GM04503 (cell line): ENCODE results near the gene STK25.
"Not testable (repeated sequence)": the region's sequence is repeated elsewhere in the genome, so short reads cannot be mapped to it uniquely, and the experiment has no call there.

Source experiments
- DNase-seq: peaks from one replicate; pipeline ENCODE4 v3.0.0-alpha.2; 2012; ENCODE audit warnings: low read depth

Gene STK25

GRCh38 chr2:241507430-241508239, 749 bp downstream of the STK25 start:
- DNase-seq: no peak

- no peak for DNase-seq
These were observed 1.5 kb downstream of the STK25 start for GRCh38 chr2:241506793-241507429.

- DNase-seq: not testable (repeated sequence)
These were observed 2.1 kb downstream of the STK25 start for GRCh38 chr2:241506317-241506716.

GRCh38 chr2:241505781-241506201, 2.6 kb downstream of the STK25 start:
- DNase-seq: no peak

- DNase-seq: no peak
These were observed 3.2 kb downstream of the STK25 start for GRCh38 chr2:241505086-241505780.

- no peak for DNase-seq
These were observed 4.5 kb downstream of the STK25 start for GRCh38 chr2:241503776-241504392.

- DNase-seq: no peak
These were observed 6.1 kb downstream of the STK25 start for GRCh38 chr2:241502281-241502680.

GRCh38 chr2:241501551-241501950, 6.8 kb downstream of the STK25 start:
- no peak for DNase-seq

GRCh38 chr2:241501099-241501541, 7.3 kb downstream of the STK25 start:
- no peak for DNase-seq

- no peak for DNase-seq
These were observed 7.9 kb downstream of the STK25 start for GRCh38 chr2:241500431-241500975.

- no peak for DNase-seq
These were observed 8.4 kb downstream of the STK25 start for GRCh38 chr2:241500016-241500415.

- no peak for DNase-seq
These were observed 9.0 kb downstream of the STK25 start for GRCh38 chr2:241499146-241499965.

- no peak for DNase-seq
These were observed 10.0 kb downstream of the STK25 start for GRCh38 chr2:241498115-241499070.

- DNase-seq: no peak
These were observed 11.2 kb downstream of the STK25 start for GRCh38 chr2:241496904-241497877.

- DNase-seq: no peak
These were observed 12.2 kb downstream of the STK25 start for GRCh38 chr2:241496003-241496707.

GRCh38 chr2:241495172-241496002, 13.0 kb downstream of the STK25 start:
- DNase-seq: no peak

- no peak for DNase-seq
These were observed 14.0 kb downstream of the STK25 start for GRCh38 chr2:241494311-241494908.
